DND-41 (cell line): Measurements from ENCODE around the gene IGSF21.

Source experiments
- CTCF ChIP-seq: IDR thresholded peaks from 2 replicates; pipeline ENCODE4 v1.5.1; 2012; ENCODE audit warnings: borderline replicate concordance, low read length, moderate library complexity, mild to moderate bottlenecking; ENCODE audit not compliant: poor library complexity, severe bottlenecking; ENCODE audit errors: extremely low read depth
- EZH2 ChIP-seq: IDR thresholded peaks from 3 replicates; pipeline ENCODE4 v1.6.1; 2012; ENCODE audit warnings: borderline replicate concordance, low read depth, mild to moderate bottlenecking, moderate library complexity, low read length, inconsistent platforms; ENCODE audit not compliant: severe bottlenecking

GRCh38 chr1:18100060-18100459 lies 7.5 kb upstream of the IGSF21 start:
- TF ChIP-seq CTCF (no peak), EZH2 (no peak)
